B cell (primary cell): ENCODE results near the gene MAPK10.

Source experiments
- EZH2 ChIP-seq: IDR thresholded peaks from 2 replicates; pipeline ENCODE4 v1.6.1; 2012; ENCODE audit warnings: borderline replicate concordance, low read depth, mild to moderate bottlenecking, moderate library complexity, low read length; ENCODE audit not compliant: insufficient read depth, poor library complexity, severe bottlenecking
- TF ChIP-seq, protein P1 (sequence below): fragments of 200-600 bp; IDR thresholded peaks from one replicate; pipeline ENCODE4 v1.8.0; 2022; ENCODE audit warnings: antibody characterized with exemption, mild to moderate bottlenecking

DNA sequence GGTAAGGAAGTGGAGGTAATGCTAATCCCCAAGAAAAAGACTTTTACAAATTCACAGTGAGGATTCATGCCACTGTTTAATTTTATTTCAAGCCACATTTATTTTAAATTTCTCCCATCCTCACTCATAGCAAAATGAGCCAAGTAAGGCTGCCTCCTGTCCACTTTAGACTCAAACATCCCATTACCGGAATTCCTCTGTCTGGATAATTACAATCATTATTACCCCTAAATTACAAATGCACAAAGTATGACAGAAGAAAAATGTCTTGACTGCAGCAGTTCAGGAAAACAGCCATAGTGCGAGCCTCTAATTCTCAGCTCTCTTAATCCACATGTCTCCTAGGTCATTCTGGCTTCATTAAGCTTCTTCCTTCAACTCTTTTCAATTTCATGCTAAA, 57.0 kb downstream of the MAPK10 start:
- TF ChIP-seq, protein P1, sequence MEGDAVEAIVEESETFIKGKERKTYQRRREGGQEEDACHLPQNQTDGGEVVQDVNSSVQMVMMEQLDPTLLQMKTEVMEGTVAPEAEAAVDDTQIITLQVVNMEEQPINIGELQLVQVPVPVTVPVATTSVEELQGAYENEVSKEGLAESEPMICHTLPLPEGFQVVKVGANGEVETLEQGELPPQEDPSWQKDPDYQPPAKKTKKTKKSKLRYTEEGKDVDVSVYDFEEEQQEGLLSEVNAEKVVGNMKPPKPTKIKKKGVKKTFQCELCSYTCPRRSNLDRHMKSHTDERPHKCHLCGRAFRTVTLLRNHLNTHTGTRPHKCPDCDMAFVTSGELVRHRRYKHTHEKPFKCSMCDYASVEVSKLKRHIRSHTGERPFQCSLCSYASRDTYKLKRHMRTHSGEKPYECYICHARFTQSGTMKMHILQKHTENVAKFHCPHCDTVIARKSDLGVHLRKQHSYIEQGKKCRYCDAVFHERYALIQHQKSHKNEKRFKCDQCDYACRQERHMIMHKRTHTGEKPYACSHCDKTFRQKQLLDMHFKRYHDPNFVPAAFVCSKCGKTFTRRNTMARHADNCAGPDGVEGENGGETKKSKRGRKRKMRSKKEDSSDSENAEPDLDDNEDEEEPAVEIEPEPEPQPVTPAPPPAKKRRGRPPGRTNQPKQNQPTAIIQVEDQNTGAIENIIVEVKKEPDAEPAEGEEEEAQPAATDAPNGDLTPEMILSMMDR, result no peak
- no peak for TF ChIP-seq EZH2
